ENCODE results near the gene CALD1.

- TF ChIP-seq, protein P1, sequence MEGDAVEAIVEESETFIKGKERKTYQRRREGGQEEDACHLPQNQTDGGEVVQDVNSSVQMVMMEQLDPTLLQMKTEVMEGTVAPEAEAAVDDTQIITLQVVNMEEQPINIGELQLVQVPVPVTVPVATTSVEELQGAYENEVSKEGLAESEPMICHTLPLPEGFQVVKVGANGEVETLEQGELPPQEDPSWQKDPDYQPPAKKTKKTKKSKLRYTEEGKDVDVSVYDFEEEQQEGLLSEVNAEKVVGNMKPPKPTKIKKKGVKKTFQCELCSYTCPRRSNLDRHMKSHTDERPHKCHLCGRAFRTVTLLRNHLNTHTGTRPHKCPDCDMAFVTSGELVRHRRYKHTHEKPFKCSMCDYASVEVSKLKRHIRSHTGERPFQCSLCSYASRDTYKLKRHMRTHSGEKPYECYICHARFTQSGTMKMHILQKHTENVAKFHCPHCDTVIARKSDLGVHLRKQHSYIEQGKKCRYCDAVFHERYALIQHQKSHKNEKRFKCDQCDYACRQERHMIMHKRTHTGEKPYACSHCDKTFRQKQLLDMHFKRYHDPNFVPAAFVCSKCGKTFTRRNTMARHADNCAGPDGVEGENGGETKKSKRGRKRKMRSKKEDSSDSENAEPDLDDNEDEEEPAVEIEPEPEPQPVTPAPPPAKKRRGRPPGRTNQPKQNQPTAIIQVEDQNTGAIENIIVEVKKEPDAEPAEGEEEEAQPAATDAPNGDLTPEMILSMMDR (IDR thresholded peaks at IDR 0.05), result no peak
- TF ChIP-seq POLR2A (IDR thresholded peaks at IDR 0.05), result no peak
These were observed 32.3 kb downstream of the CALD1 start for GRCh38 chr7:134811765-134812164.

Data from uterus (tissue), 2 donors.